Calu3 (cell line): ENCODE data around the gene ARL13B. TPM values are rescaled to one million over a fixed set of nuclear protein-coding genes. Genes with fewer than 3 reads are reported as not detected.
"Not testable (repeated sequence)": the region's sequence is repeated elsewhere in the genome, so short reads cannot be mapped to it uniquely, and the experiment has no call there.

Experiments used
- BruUV-seq: library from RNA; stranded (reverse); fragments of 400-500 nt; replicated peaks from 2 replicates; lab custom pipeline; 2021; lab: Mats Ljungman, UMichigan
- CTCF ChIA-PET: fragments of 300-600 bp; sonication (Branson Sonifier 250); formaldehyde crosslinking; loops from one replicate; lab custom pipeline; 2022; ENCODE audit warnings: antibody characterized with exemption; lab: Charles Lee
- DNase-seq: peaks from one replicate; pipeline ENCODE4 v3.0.0; 2022
- H3K27ac Mint-ChIP-seq: one replicate; pipeline ENCODE4 v1.8.0; 2022; ENCODE audit warnings: mixed read lengths; ENCODE audit not compliant: unreplicated experiment
- H3K27me3 Mint-ChIP-seq: one replicate; pipeline ENCODE4 v1.8.0; 2022; ENCODE audit warnings: mixed read lengths; ENCODE audit not compliant: unreplicated experiment
- H3K36me3 Mint-ChIP-seq: one replicate; pipeline ENCODE4 v1.8.0; 2022; ENCODE audit warnings: mild to moderate bottlenecking, moderate library complexity, mixed read lengths; ENCODE audit not compliant: insufficient read depth, unreplicated experiment
- H3K4me1 Mint-ChIP-seq: one replicate; pipeline ENCODE4 v1.8.0; 2022; ENCODE audit warnings: mild to moderate bottlenecking, low read depth, mixed read lengths; ENCODE audit not compliant: unreplicated experiment
- H3K4me3 Mint-ChIP-seq: one replicate; pipeline ENCODE4 v1.8.0; 2022; ENCODE audit warnings: mild to moderate bottlenecking, low read depth, moderate library complexity, mixed read lengths; ENCODE audit not compliant: unreplicated experiment
- H3K9me3 Mint-ChIP-seq: one replicate; pipeline ENCODE4 v1.8.0; 2022; ENCODE audit warnings: low read depth, mixed read lengths; ENCODE audit not compliant: unreplicated experiment
- CTCF ChIP-seq: fragments of 200-600 bp; IDR thresholded peaks from one replicate; pipeline ENCODE4 v1.8.0; 2022; ENCODE audit warnings: antibody characterized with exemption; ENCODE audit not compliant: unreplicated experiment
- intact Hi-C: fragments of 100-400 bp; cut with micrococcal nuclease; formaldehyde crosslinking; loops from one replicate; pipeline ENCODE4 v1.10.0; 2022; ENCODE audit not compliant: unreplicated experiment
- total RNA-seq: library from RNA; stranded (reverse); gene quantifications from 2 replicates; pipeline ENCODE4 v1.2.3, GENCODE V29; 2022

ARL13B gene
- total RNA-seq, 1 experiment from 2014 or later = 7.8 TPM

DNA sequence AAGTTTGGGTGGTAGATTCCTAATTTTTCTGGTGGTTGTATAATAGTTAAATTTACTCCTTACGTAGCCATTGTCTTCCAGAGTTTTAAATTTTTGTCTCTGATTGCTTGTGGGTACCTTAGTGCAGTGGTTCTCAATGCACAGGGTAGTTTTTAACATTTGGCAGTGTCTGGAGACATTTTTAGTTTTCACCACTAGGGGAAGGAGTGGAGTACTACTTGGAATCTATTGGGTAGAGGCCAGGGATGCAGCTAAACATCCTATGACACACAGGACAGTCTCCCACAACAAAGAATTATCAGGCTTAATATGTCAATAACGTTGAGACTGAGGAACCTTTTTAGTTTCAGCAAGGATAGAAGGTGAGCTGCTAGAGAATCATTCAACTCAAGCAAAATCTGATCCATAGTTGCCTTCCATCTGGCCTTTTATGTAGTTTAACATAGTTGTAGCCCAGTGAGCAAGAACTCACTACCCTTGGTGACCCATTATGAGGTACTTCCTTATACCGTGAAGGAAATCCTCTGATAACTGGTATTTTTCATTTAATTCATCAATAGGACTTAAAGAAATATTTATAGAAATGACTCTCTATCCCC, 57.1 kb downstream of the ARL13B start:
- DNase-seq = no peak
- H3K4me1 Mint-ChIP-seq = no peaks in the 10 kb centered on the region
- no peak overlapping the region for H3K27ac Mint-ChIP-seq
- intact Hi-C loops = no loop called here
- TF ChIP-seq CTCF = peak; percentile 57
- CTCF ChIA-PET = interaction anchor here (1.3 to 1.5 kb wide), 2 partner anchors 11 to 13 kb away, joined by 3 to 4 read pairs; no protein-coding TSS in a partner anchor
- peaks cover 6% of the 10 kb centered on the region for H3K36me3 Mint-ChIP-seq
- no TSS peak for BruUV-seq
- no peaks in the 10 kb centered on the region for H3K9me3 Mint-ChIP-seq
- no peaks in the 10 kb centered on the region for H3K27me3 Mint-ChIP-seq
- H3K4me3 Mint-ChIP-seq = no peak overlapping the region

DNA sequence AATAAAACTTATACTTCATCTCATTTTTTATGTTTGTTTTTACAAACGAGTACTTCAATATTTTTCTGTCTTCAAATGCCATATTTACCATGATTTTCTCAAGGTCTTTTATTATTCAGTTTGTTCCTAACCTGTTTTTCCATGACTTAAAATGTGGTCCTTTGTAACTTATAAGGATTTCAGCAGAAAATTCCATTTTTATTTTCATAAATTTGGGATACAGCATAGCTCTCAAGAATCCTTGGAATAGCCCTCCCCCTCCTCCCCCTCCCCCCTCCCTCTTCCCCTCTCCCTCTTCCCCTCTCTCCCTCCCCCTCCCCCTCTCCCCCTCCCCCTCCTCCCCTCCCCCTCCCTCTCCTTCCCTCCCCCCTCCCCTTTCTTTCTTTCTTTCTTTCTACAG, 63.3 kb downstream of the ARL13B start:
- Mint-ChIP-seq H3K4me3 (no peak overlapping the region), H3K27me3 (no peaks in the 10 kb centered on the region), H3K27ac (peak overlapping the region; percentile 83), H3K4me1 (no peaks in the 10 kb centered on the region), H3K36me3 (peaks cover 10% of the 10 kb centered on the region), H3K9me3 (no peaks in the 10 kb centered on the region)
- intact Hi-C loops = no loop called here
- TF ChIP-seq CTCF = no peak
- BruUV-seq = no TSS peak
- no peak for DNase-seq
- CTCF ChIA-PET = no interaction called here

- peaks cover 10% of the 10 kb centered on the region for H3K36me3 Mint-ChIP-seq
- H3K4me3 Mint-ChIP-seq, BruUV-seq, H3K27me3 Mint-ChIP-seq, H3K4me1 Mint-ChIP-seq, DNase-seq, H3K9me3 Mint-ChIP-seq, CTCF ChIA-PET, intact Hi-C loops: not testable (repeated sequence)
- peak overlapping the region; percentile 83 for H3K27ac Mint-ChIP-seq
Observed at GRCh38 chr3:94044100-94044936, 64.4 kb downstream of the ARL13B start.

- BruUV-seq = no TSS peak
- no peaks in the 10 kb centered on the region for H3K27me3 Mint-ChIP-seq
- CTCF ChIA-PET = no interaction called here
- intact Hi-C loops = no loop called here
- no peak for TF ChIP-seq CTCF
- DNase-seq = no peak
- H3K9me3 Mint-ChIP-seq = no peaks in the 10 kb centered on the region
- H3K4me1 Mint-ChIP-seq = no peaks in the 10 kb centered on the region
- H3K27ac Mint-ChIP-seq = no peak overlapping the region
- H3K4me3 Mint-ChIP-seq = no peak overlapping the region
- peaks cover 10% of the 10 kb centered on the region for H3K36me3 Mint-ChIP-seq
Observed at GRCh38 chr3:94046533-94046932, 66.6 kb downstream of the ARL13B start.
